HEK293 (cell line): ENCODE measurements around the gene MPPE1.

ENCODE experiments used
- BCL11B ChIP-seq: fragments of 450-650 bp; formaldehyde crosslinking; IDR thresholded peaks from 2 replicates; pipeline ENCODE4 v1.5.1; 2016; ENCODE audit warnings: low read depth, missing biosample characterization, missing genetic modification characterization
- KLF1 ChIP-seq: fragments of 450-650 bp; formaldehyde crosslinking; IDR thresholded peaks from 2 replicates; pipeline ENCODE4 v1.5.1; 2016; ENCODE audit warnings: missing biosample characterization, missing genetic modification characterization
- KLF16 ChIP-seq: fragments of 450-650 bp; formaldehyde crosslinking; IDR thresholded peaks from 2 replicates; pipeline ENCODE4 v1.5.1; 2017; ENCODE audit warnings: missing biosample characterization, missing genetic modification characterization
- MZF1 ChIP-seq: fragments of 450-650 bp; formaldehyde crosslinking; IDR thresholded peaks from 2 replicates; pipeline ENCODE4 v1.5.1; 2017; ENCODE audit warnings: missing biosample characterization, missing genetic modification characterization, borderline replicate concordance
- SP3 ChIP-seq: fragments of 450-650 bp; formaldehyde crosslinking; IDR thresholded peaks from 2 replicates; pipeline ENCODE4 v1.5.1; 2016; ENCODE audit warnings: missing biosample characterization, missing genetic modification characterization
- ZBTB11 ChIP-seq: fragments of 450-650 bp; formaldehyde crosslinking; conservative IDR thresholded peaks from 2 replicates; pipeline ENCODE4 v1.5.1; 2016; ENCODE audit warnings: low read depth, missing biosample characterization, missing genetic modification characterization
- ZBTB20 ChIP-seq: fragments of 450-650 bp; formaldehyde crosslinking; IDR thresholded peaks from 2 replicates; pipeline ENCODE4 v1.5.1; 2016; ENCODE audit warnings: missing biosample characterization, missing genetic modification characterization
- ZFP69B ChIP-seq: fragments of 450-650 bp; formaldehyde crosslinking; IDR thresholded peaks from 2 replicates; pipeline ENCODE4 v1.5.1; 2016; ENCODE audit warnings: missing biosample characterization, missing genetic modification characterization
- ZNF10 ChIP-seq: fragments of 450-650 bp; formaldehyde crosslinking; IDR thresholded peaks from 2 replicates; pipeline ENCODE4 v1.5.1; 2017; ENCODE audit warnings: missing biosample characterization, missing genetic modification characterization
- ZNF140 ChIP-seq: fragments of 450-650 bp; formaldehyde crosslinking; IDR thresholded peaks from 2 replicates; pipeline ENCODE4 v1.5.1; 2016; ENCODE audit warnings: missing biosample characterization, missing genetic modification characterization
- ZNF146 ChIP-seq: fragments of 450-650 bp; formaldehyde crosslinking; IDR thresholded peaks from 2 replicates; pipeline ENCODE4 v1.5.1; 2016; ENCODE audit warnings: missing biosample characterization, missing genetic modification characterization
- ZNF324 ChIP-seq: fragments of 450-650 bp; formaldehyde crosslinking; IDR thresholded peaks from 2 replicates; pipeline ENCODE4 v1.5.1; 2016; ENCODE audit warnings: missing biosample characterization, missing genetic modification characterization
- ZNF394 ChIP-seq: fragments of 450-650 bp; formaldehyde crosslinking; IDR thresholded peaks from 2 replicates; pipeline ENCODE4 v1.5.1; 2016; ENCODE audit warnings: missing biosample characterization, missing genetic modification characterization, mild to moderate bottlenecking, moderate library complexity, borderline replicate concordance
- ZNF585B ChIP-seq: fragments of 450-650 bp; formaldehyde crosslinking; IDR thresholded peaks from 2 replicates; pipeline ENCODE4 v1.5.1; 2016; ENCODE audit warnings: missing biosample characterization, missing genetic modification characterization
- ZNF596 ChIP-seq: fragments of 450-650 bp; IDR thresholded peaks from 2 replicates; pipeline ENCODE4 v1.5.0; 2018; ENCODE audit warnings: missing biosample characterization, mild to moderate bottlenecking, missing genetic modification characterization, moderate library complexity
- ZNF600 ChIP-seq: fragments of 450-650 bp; formaldehyde crosslinking; IDR thresholded peaks from 2 replicates; pipeline ENCODE4 v1.5.1; 2016; ENCODE audit warnings: missing biosample characterization, missing genetic modification characterization
- ZNF76 ChIP-seq: fragments of 450-650 bp; formaldehyde crosslinking; IDR thresholded peaks from 2 replicates; pipeline ENCODE4; 2016; ENCODE audit warnings: low read depth, missing biosample characterization, missing genetic modification characterization, borderline replicate concordance
- ZNF777 ChIP-seq: fragments of 450-650 bp; formaldehyde crosslinking; IDR thresholded peaks from 2 replicates; pipeline ENCODE4 v1.5.1; 2017; ENCODE audit warnings: missing biosample characterization, missing genetic modification characterization, borderline replicate concordance
- ZNF837 ChIP-seq: fragments of 450-650 bp; formaldehyde crosslinking; IDR thresholded peaks from 2 replicates; pipeline ENCODE4 v1.5.1; 2016; ENCODE audit warnings: missing biosample characterization, missing genetic modification characterization
- ZSCAN23 ChIP-seq: fragments of 450-650 bp; formaldehyde crosslinking; IDR thresholded peaks from 2 replicates; pipeline ENCODE4 v1.5.1; 2016; ENCODE audit warnings: missing biosample characterization, missing genetic modification characterization
- ZSCAN30 ChIP-seq: fragments of 450-650 bp; IDR thresholded peaks from 2 replicates; pipeline ENCODE4 v1.5.1; 2018; ENCODE audit warnings: missing biosample characterization, mild to moderate bottlenecking, missing genetic modification characterization, moderate library complexity
- TF ChIP-seq, protein P1 (sequence below): fragments of 450-650 bp; formaldehyde crosslinking; IDR thresholded peaks from 2 replicates; pipeline ENCODE4 v1.5.1; 2017; ENCODE audit warnings: missing biosample characterization, missing genetic modification characterization
- TF ChIP-seq, protein P2 (sequence below): fragments of 450-650 bp; formaldehyde crosslinking; IDR thresholded peaks from 2 replicates; pipeline ENCODE4 v1.5.1; 2016; ENCODE audit warnings: missing biosample characterization, missing genetic modification characterization, low read depth
- TF ChIP-seq, protein P3 (sequence below): fragments of 450-650 bp; formaldehyde crosslinking; IDR thresholded peaks from 2 replicates; pipeline ENCODE4 v1.5.1; 2016; ENCODE audit warnings: missing biosample characterization, missing genetic modification characterization
- TF ChIP-seq, protein P4 (sequence below): fragments of 450-650 bp; formaldehyde crosslinking; IDR thresholded peaks from 2 replicates; pipeline ENCODE4 v1.5.1; 2016; ENCODE audit warnings: missing biosample characterization, missing genetic modification characterization
- TF ChIP-seq, protein P5 (sequence below): fragments of 450-650 bp; formaldehyde crosslinking; IDR thresholded peaks from 2 replicates; pipeline ENCODE4 v1.5.1; 2017; ENCODE audit warnings: missing biosample characterization, missing genetic modification characterization

MPPE1 gene

GRCh38 chr18:11908182-11909060 lies at the start of gene MPPE1 (continued):
- TF ChIP-seq, protein P1, sequence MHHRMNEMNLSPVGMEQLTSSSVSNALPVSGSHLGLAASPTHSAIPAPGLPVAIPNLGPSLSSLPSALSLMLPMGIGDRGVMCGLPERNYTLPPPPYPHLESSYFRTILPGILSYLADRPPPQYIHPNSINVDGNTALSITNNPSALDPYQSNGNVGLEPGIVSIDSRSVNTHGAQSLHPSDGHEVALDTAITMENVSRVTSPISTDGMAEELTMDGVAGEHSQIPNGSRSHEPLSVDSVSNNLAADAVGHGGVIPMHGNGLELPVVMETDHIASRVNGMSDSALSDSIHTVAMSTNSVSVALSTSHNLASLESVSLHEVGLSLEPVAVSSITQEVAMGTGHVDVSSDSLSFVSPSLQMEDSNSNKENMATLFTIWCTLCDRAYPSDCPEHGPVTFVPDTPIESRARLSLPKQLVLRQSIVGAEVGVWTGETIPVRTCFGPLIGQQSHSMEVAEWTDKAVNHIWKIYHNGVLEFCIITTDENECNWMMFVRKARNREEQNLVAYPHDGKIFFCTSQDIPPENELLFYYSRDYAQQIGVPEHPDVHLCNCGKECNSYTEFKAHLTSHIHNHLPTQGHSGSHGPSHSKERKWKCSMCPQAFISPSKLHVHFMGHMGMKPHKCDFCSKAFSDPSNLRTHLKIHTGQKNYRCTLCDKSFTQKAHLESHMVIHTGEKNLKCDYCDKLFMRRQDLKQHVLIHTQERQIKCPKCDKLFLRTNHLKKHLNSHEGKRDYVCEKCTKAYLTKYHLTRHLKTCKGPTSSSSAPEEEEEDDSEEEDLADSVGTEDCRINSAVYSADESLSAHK, result 0 out of 2 replicates have a peak, but pooled peaks have one; percentile 29
- peak; percentile 51; the same call in 1 of the 2 replicates for TF ChIP-seq ZSCAN30
- TF ChIP-seq KLF16 (tag by site-specific recombination), result 0 out of 2 replicates have a peak, but pooled peaks have one; percentile 48
- no peak for TF ChIP-seq MZF1 (tag by site-specific recombination)
- peak; percentile 98 for TF ChIP-seq ZBTB20 (tag by site-specific recombination)
- no peak for TF ChIP-seq ZNF324 (tag by site-specific recombination)
- 0 out of 2 replicates have a peak, but pooled peaks have one; percentile 40 for TF ChIP-seq ZFP69B (tag by site-specific recombination)
- peak; percentile 42; the same call in 1 of the 2 replicates for TF ChIP-seq ZNF394 (tag by site-specific recombination)
- TF ChIP-seq, protein P2, sequence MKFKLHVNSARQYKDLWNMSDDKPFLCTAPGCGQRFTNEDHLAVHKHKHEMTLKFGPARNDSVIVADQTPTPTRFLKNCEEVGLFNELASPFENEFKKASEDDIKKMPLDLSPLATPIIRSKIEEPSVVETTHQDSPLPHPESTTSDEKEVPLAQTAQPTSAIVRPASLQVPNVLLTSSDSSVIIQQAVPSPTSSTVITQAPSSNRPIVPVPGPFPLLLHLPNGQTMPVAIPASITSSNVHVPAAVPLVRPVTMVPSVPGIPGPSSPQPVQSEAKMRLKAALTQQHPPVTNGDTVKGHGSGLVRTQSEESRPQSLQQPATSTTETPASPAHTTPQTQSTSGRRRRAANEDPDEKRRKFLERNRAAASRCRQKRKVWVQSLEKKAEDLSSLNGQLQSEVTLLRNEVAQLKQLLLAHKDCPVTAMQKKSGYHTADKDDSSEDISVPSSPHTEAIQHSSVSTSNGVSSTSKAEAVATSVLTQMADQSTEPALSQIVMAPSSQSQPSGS (tag by site-specific recombination), result no peak
- no peak for TF ChIP-seq ZNF585B (tag by site-specific recombination)
- no peak for TF ChIP-seq ZSCAN23 (tag by site-specific recombination)
- peak; percentile 59; the same call in 1 of the 2 replicates for TF ChIP-seq ZNF76
- no peak for TF ChIP-seq ZNF146 (tag by site-specific recombination)
- peak; percentile 38; the same call in 1 of the 2 replicates for TF ChIP-seq ZNF600 (tag by site-specific recombination)
- TF ChIP-seq, protein P3, sequence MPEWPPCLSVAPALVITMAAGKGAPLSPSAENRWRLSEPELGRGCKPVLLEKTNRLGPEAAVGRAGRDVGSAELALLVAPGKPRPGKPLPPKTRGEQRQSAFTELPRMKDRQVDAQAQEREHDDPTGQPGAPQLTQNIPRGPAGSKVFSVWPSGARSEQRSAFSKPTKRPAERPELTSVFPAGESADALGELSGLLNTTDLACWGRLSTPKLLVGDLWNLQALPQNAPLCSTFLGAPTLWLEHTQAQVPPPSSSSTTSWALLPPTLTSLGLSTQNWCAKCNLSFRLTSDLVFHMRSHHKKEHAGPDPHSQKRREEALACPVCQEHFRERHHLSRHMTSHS (tag by site-specific recombination), result no peak
- TF ChIP-seq, protein P4, sequence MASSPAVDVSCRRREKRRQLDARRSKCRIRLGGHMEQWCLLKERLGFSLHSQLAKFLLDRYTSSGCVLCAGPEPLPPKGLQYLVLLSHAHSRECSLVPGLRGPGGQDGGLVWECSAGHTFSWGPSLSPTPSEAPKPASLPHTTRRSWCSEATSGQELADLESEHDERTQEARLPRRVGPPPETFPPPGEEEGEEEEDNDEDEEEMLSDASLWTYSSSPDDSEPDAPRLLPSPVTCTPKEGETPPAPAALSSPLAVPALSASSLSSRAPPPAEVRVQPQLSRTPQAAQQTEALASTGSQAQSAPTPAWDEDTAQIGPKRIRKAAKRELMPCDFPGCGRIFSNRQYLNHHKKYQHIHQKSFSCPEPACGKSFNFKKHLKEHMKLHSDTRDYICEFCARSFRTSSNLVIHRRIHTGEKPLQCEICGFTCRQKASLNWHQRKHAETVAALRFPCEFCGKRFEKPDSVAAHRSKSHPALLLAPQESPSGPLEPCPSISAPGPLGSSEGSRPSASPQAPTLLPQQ (tag by site-specific recombination), result peak; percentile 42
- 0 out of 2 replicates have a peak, but pooled peaks have one; percentile 24 for TF ChIP-seq ZNF596
- TF ChIP-seq KLF1 (tag by site-specific recombination), result peak; percentile 48
- no peak for TF ChIP-seq ZNF10 (tag by site-specific recombination)
- 0 out of 2 replicates have a peak, but pooled peaks have one; percentile 38 for TF ChIP-seq BCL11B (tag by site-specific recombination)
- TF ChIP-seq ZBTB11 (tag by site-specific recombination), result peak; percentile 94
- 0 out of 2 replicates have a peak, but pooled peaks have one; percentile 26 for TF ChIP-seq ZNF777 (tag by site-specific recombination)
- no peak for TF ChIP-seq ZNF837 (tag by site-specific recombination)
- TF ChIP-seq, protein P5, sequence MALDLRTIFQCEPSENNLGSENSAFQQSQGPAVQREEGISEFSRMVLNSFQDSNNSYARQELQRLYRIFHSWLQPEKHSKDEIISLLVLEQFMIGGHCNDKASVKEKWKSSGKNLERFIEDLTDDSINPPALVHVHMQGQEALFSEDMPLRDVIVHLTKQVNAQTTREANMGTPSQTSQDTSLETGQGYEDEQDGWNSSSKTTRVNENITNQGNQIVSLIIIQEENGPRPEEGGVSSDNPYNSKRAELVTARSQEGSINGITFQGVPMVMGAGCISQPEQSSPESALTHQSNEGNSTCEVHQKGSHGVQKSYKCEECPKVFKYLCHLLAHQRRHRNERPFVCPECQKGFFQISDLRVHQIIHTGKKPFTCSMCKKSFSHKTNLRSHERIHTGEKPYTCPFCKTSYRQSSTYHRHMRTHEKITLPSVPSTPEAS (tag by site-specific recombination), result no peak
- TF ChIP-seq SP3, result peak; percentile 64
- TF ChIP-seq ZNF140, result no peak
